HEK293T (cell line): ENCODE measurements around the gene PLEKHA6.

Experiments
- SP1 ChIP-seq: fragments of 450-650 bp; IDR thresholded peaks from 2 replicates; pipeline ENCODE4 v1.6.1; 2017
- TARDBP ChIP-seq: fragments of 450-650 bp; IDR thresholded peaks from 2 replicates; pipeline ENCODE4 v1.6.1; 2016

DNA sequence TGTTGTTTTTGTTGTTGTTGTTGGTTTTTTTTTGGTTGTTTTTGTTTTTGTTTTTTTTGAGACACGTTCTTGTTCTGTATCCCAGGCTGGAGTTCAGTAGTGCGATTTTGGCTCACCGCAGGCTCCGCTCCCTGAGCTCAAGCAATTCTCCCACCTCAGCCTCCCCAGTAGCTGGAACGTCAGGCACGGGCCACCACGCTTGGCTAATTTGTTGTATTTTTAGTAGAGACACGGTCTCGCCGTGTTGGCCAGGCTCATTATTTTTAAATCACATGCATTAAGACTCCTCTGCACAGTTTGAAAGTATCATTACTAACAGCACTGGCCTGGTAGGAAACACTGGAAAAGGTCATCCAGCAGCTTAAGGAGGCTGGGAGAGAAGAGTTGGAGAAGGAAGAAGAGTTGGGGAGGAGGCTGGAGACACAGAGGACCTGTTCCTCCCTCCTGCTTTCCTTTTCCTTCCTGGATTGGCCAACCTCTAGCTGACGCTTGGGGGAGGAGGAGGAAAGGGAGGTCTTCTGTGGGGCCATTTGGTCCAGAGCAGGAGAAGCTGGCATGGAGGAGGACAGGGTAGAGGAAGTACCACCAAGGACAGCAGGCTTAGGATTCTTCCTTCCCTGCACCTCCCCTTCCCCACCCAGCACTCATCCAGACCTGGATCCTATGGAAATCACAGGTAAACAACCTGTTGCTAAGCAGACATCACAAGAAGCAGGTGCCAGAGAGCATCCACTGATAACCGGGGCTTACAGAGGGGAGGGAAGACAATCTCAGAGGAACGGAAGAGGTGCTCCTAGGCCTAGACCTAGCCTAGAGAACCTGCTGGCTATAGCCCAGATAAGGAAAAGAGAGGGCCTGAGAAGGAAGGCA is 74.1 kb downstream of the PLEKHA6 start:
- TF ChIP-seq TARDBP: no peak
- no peak for TF ChIP-seq SP1
